Astrocyte (in vitro differentiated cells and primary cell): Measurements from ENCODE around the gene DNAJB12. TPM values are rescaled to one million over a fixed set of nuclear protein-coding genes. Genes with fewer than 3 reads are reported as not detected.
"Not testable (repeated sequence)": the region's sequence is repeated elsewhere in the genome, so short reads cannot be mapped to it uniquely, and the experiment has no call there.

ENCODE experiments used
- DNase-seq: peaks from one replicate; pipeline ENCODE4 v3.0.0-alpha.2; 2010; ENCODE audit warnings: low read depth
- FAIRE-seq: peaks from 2 replicates; lab custom pipeline; 2011; peaks lifted over from hg19 to GRCh38; lab: Jason Lieb, UNC
- H2AFZ ChIP-seq: 2 replicates; pipeline ENCODE4 v1.6.0; 2012; ENCODE audit warnings: low read depth, low read length, inconsistent platforms
- H3K27ac ChIP-seq: 2 replicates; pipeline ENCODE4 v1.5.1; 2011; ENCODE audit warnings: low read depth, low read length, inconsistent platforms
- H3K27me3 ChIP-seq: 2 replicates; pipeline ENCODE4 v1.6.0; 2011; ENCODE audit warnings: low read length, inconsistent platforms; ENCODE audit not compliant: insufficient read depth
- H3K36me3 ChIP-seq: 2 replicates; pipeline ENCODE4 v1.5.1; 2011; ENCODE audit warnings: low read length, inconsistent platforms; ENCODE audit not compliant: insufficient read depth
- H3K4me1 ChIP-seq: 2 replicates; pipeline ENCODE4 v1.5.1; 2011; ENCODE audit warnings: low read length, inconsistent platforms; ENCODE audit not compliant: insufficient read depth
- H3K4me2 ChIP-seq: 2 replicates; pipeline ENCODE4 v1.6.0; 2012; ENCODE audit warnings: low read length, inconsistent platforms
- H3K4me3 ChIP-seq: 2 replicates; pipeline ENCODE4 v1.5.1; 2011; ENCODE audit warnings: low read depth, mild to moderate bottlenecking, low read length, inconsistent platforms; ENCODE audit not compliant: insufficient read depth
- H3K79me2 ChIP-seq: 2 replicates; pipeline ENCODE4 v1.6.0; 2012; ENCODE audit warnings: mild to moderate bottlenecking, low read length, inconsistent platforms; ENCODE audit not compliant: insufficient read depth
- H3K9ac ChIP-seq: 2 replicates; pipeline ENCODE4 v1.6.0; 2012; ENCODE audit warnings: mild to moderate bottlenecking, low read length, inconsistent platforms
- H3K9me3 ChIP-seq: 2 replicates; pipeline ENCODE4 v1.5.1; 2012; ENCODE audit warnings: low read depth, mild to moderate bottlenecking, low read length, inconsistent platforms; ENCODE audit not compliant: insufficient read depth
- H4K20me1 ChIP-seq: 2 replicates; pipeline ENCODE4 v1.6.0; 2012; ENCODE audit warnings: low read length, inconsistent platforms; ENCODE audit not compliant: insufficient read depth
- H3K27ac Mint-ChIP-seq: one replicate; pipeline ENCODE4 v1.8.0; 2021; ENCODE audit warnings: mild to moderate bottlenecking, mixed read lengths; ENCODE audit not compliant: unreplicated experiment
- H3K27me3 Mint-ChIP-seq: one replicate; pipeline ENCODE4 v1.8.0; 2021; ENCODE audit warnings: low read depth, mixed read lengths; ENCODE audit not compliant: unreplicated experiment
- H3K36me3 Mint-ChIP-seq: one replicate; pipeline ENCODE4 v1.8.0; 2021; ENCODE audit warnings: low read depth, mixed read lengths; ENCODE audit not compliant: unreplicated experiment
- H3K4me1 Mint-ChIP-seq: one replicate; pipeline ENCODE4 v1.8.0; 2021; ENCODE audit warnings: low read depth, mixed read lengths; ENCODE audit not compliant: unreplicated experiment
- H3K4me3 Mint-ChIP-seq: one replicate; pipeline ENCODE4 v1.8.0; 2021; ENCODE audit warnings: mild to moderate bottlenecking, moderate library complexity, mixed read lengths; ENCODE audit not compliant: unreplicated experiment
- H3K9me3 Mint-ChIP-seq: one replicate; pipeline ENCODE4 v1.8.0; 2021; ENCODE audit warnings: mild to moderate bottlenecking, mixed read lengths; ENCODE audit not compliant: unreplicated experiment
- EZH2 ChIP-seq: IDR thresholded peaks from 2 replicates; pipeline ENCODE4 v1.6.1; 2012; ENCODE audit warnings: mild to moderate bottlenecking, low read length, inconsistent platforms; ENCODE audit not compliant: insufficient read depth
- total RNA-seq: library from RNA; stranded (reverse); gene quantifications from 2 replicates; pipeline ENCODE4 v1.2.1, GENCODE V29; 2021
- TF ChIP-seq, protein P1 (sequence below): IDR thresholded peaks from 2 replicates; pipeline ENCODE4 v1.5.1; 2011; ENCODE audit warnings: low read depth, mild to moderate bottlenecking, inconsistent platforms, low read length, moderate library complexity; ENCODE audit not compliant: insufficient read depth

DNAJB12 gene
- total RNA-seq, 1 donor from 2014 or later = 24.3 TPM

DNA sequence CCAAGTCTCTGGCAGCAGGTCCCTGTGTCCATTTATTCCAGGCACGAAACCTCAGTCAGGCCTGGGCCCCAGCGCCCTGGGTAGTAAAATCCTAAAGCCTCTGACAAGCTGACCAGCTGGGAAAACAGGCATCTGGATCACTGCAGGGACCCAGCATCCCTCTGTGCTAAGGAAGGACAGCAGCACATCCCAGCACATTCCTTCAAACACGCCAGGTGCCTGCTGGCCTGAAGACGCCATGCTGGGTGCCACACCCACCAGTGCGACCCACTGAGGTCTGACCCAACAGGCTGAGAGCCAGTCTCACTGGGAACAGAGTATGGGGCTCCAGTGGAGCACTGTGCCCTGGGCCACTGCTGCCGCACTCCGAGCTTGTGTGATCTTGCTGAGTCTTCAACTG lies 6.4 kb downstream of the DNAJB12 start:
- no peak for TF ChIP-seq EZH2
- TF ChIP-seq, protein P1, sequence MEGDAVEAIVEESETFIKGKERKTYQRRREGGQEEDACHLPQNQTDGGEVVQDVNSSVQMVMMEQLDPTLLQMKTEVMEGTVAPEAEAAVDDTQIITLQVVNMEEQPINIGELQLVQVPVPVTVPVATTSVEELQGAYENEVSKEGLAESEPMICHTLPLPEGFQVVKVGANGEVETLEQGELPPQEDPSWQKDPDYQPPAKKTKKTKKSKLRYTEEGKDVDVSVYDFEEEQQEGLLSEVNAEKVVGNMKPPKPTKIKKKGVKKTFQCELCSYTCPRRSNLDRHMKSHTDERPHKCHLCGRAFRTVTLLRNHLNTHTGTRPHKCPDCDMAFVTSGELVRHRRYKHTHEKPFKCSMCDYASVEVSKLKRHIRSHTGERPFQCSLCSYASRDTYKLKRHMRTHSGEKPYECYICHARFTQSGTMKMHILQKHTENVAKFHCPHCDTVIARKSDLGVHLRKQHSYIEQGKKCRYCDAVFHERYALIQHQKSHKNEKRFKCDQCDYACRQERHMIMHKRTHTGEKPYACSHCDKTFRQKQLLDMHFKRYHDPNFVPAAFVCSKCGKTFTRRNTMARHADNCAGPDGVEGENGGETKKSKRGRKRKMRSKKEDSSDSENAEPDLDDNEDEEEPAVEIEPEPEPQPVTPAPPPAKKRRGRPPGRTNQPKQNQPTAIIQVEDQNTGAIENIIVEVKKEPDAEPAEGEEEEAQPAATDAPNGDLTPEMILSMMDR = no peak
- Histone ChIP-seq H3K4me1 (peaks cover 4% of the 10 kb centered on the region), H4K20me1 (peaks cover 64% of the 10 kb centered on the region), H3K27ac (no peak overlapping the region), H3K27me3 (no peaks in the 10 kb centered on the region), H2AFZ (no peak overlapping the region), H3K79me2 (peaks cover 62% of the 10 kb centered on the region), H3K9me3 (no peaks in the 10 kb centered on the region), H3K9ac (no peak overlapping the region), H3K4me3 (no peak overlapping the region), H3K36me3 (peaks cover 7% of the 10 kb centered on the region), H3K4me2 (no peak overlapping the region)
- DNase-seq (no peak), FAIRE-seq (no peak)
- H3K4me3 Mint-ChIP-seq = no peak overlapping the region
- H3K36me3 Mint-ChIP-seq = peaks cover 16% of the 10 kb centered on the region
- H3K27ac Mint-ChIP-seq = no peak overlapping the region
- H3K27me3 Mint-ChIP-seq = no peaks in the 10 kb centered on the region
- peaks cover 11% of the 10 kb centered on the region for H3K4me1 Mint-ChIP-seq
- no peaks in the 10 kb centered on the region for H3K9me3 Mint-ChIP-seq

DNA sequence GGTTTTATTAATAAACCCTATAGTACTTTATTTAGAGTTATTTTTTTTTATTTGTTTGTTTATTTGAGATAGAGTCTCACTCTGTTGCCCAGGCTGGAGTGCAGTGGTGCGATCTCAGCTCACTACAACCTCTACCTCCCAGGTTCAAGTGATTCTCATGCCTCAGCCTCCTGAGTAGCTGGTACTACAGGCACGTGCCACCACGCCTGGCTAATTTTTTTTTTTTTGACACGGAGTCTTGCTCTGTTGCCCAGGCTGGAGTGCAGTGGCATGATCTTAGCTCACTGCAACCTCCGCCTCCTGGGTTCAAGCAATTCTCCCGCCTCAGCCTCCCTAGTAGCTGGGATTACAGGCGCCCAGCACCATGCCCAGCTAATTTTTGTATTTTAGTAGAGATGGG lies 8.6 kb downstream of the DNAJB12 start:
- H2AFZ ChIP-seq, H3K27me3 ChIP-seq, H3K9me3 ChIP-seq, H3K4me1 ChIP-seq, DNase-seq, H3K4me2 ChIP-seq, H3K4me3 Mint-ChIP-seq, H3K27me3 Mint-ChIP-seq, H3K4me3 ChIP-seq, H3K4me1 Mint-ChIP-seq, H3K27ac Mint-ChIP-seq, FAIRE-seq, H3K27ac ChIP-seq, H3K36me3 ChIP-seq, H3K9me3 Mint-ChIP-seq, H3K9ac ChIP-seq: not testable (repeated sequence)
- H3K79me2 ChIP-seq = peaks cover 40% of the 10 kb centered on the region
- peaks cover 50% of the 10 kb centered on the region for H4K20me1 ChIP-seq
- H3K36me3 Mint-ChIP-seq = peaks cover 22% of the 10 kb centered on the region

DNA sequence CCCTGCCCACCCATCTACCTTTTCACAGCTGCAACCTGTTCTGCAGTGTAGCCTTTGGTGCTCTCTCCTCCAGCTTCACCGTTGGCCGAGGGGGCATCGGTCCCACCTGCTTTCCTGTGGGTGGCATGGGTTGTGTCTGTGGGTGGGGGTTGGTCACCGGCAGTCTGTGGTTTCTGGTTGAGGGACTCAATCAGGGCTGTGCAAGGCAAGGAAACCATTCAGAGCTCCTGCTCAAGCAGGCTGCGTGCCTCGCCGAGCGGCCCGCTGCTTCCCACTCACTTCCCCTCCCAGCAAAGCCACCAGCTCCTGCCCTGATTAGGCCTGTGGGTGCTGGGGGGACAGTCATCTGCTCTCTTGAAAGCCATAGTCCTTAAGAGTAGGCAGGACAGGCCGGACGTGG lies 9.8 kb downstream of the DNAJB12 start:
- Histone ChIP-seq H3K4me1 (no peaks in the 10 kb centered on the region), H3K9ac (no peak overlapping the region), H3K27ac (no peak overlapping the region), H2AFZ (no peak overlapping the region), H3K27me3 (no peaks in the 10 kb centered on the region), H3K4me2 (no peak overlapping the region), H3K36me3 (peaks cover 7% of the 10 kb centered on the region), H3K79me2 (peaks cover 29% of the 10 kb centered on the region), H3K4me3 (no peak overlapping the region), H4K20me1 (peaks cover 47% of the 10 kb centered on the region), H3K9me3 (no peaks in the 10 kb centered on the region)
- H3K36me3 Mint-ChIP-seq = peaks cover 22% of the 10 kb centered on the region
- no peak for TF ChIP-seq EZH2
- TF ChIP-seq, protein P1 = no peak
- no peak overlapping the region for H3K27ac Mint-ChIP-seq
- H3K4me1 Mint-ChIP-seq = no peaks in the 10 kb centered on the region
- no peak for FAIRE-seq
- no peak for DNase-seq
- no peaks in the 10 kb centered on the region for H3K9me3 Mint-ChIP-seq
- no peaks in the 10 kb centered on the region for H3K27me3 Mint-ChIP-seq
- H3K4me3 Mint-ChIP-seq = no peak overlapping the region
